Progenitor cell of endocrine pancreas (in vitro differentiated cells): ENCODE measurements around the gene RPRML. TPM values are rescaled to one million over a fixed set of nuclear protein-coding genes. Genes with fewer than 3 reads are reported as not detected.

Source experiments
- DNase-seq: peaks from one replicate; pipeline ENCODE4 v3.0.0; 2021; ENCODE audit warnings: low spot score; ENCODE audit not compliant: unreplicated experiment
- H3K27ac Mint-ChIP-seq: 2 replicates; pipeline ENCODE4 v1.8.0; 2021; ENCODE audit warnings: mild to moderate bottlenecking, moderate library complexity, mixed read lengths
- H3K27me3 Mint-ChIP-seq: 2 replicates; pipeline ENCODE4 v1.8.0; 2021; ENCODE audit warnings: mixed read lengths
- H3K36me3 Mint-ChIP-seq: 2 replicates; pipeline ENCODE4 v1.8.0; 2022; ENCODE audit warnings: mixed read lengths; ENCODE audit not compliant: insufficient read depth
- H3K4me1 Mint-ChIP-seq: 2 replicates; pipeline ENCODE4 v1.8.0; 2021; ENCODE audit warnings: low read depth, mixed read lengths
- H3K4me3 Mint-ChIP-seq: 2 replicates; pipeline ENCODE4 v1.8.0; 2021; ENCODE audit warnings: low read depth, mild to moderate bottlenecking, moderate library complexity, mixed read lengths
- H3K9me3 Mint-ChIP-seq: 2 replicates; pipeline ENCODE4 v1.8.0; 2021; ENCODE audit warnings: low read depth, mixed read lengths
- CTCF ChIP-seq: fragments of 200-600 bp; sonication (generic); IDR thresholded peaks from one replicate; pipeline ENCODE4 v1.5.0; 2021; ENCODE audit warnings: antibody characterized with exemption, mild to moderate bottlenecking; ENCODE audit not compliant: unreplicated experiment
- total RNA-seq: library from RNA; stranded (reverse); gene quantifications from 2 replicates; pipeline ENCODE4 v1.2.1, GENCODE V29; 2021

RPRML gene
- total RNA-seq, 1 donor from 2014 or later: not detected

- no peaks in the 10 kb centered on the region for H3K4me1 Mint-ChIP-seq
- DNase-seq: no peak
- no peak for TF ChIP-seq CTCF
These were observed 28.6 kb downstream of the RPRML start for GRCh38 chr17:46950342-46950996.

GRCh38 chr17:46949291-46950174 lies 29.5 kb downstream of the RPRML start:
- no peaks in the 10 kb centered on the region for H3K9me3 Mint-ChIP-seq
- peak overlapping the region; percentile 22 for H3K27ac Mint-ChIP-seq
- DNase-seq: no peak
- TF ChIP-seq CTCF: no peak
- no peak overlapping the region for H3K4me3 Mint-ChIP-seq
- H3K36me3 Mint-ChIP-seq: no peaks in the 10 kb centered on the region
- H3K27me3 Mint-ChIP-seq: peaks cover 33% of the 10 kb centered on the region
- H3K4me1 Mint-ChIP-seq: peaks cover 4% of the 10 kb centered on the region

More at GRCh38 chr17:46950342-46950996, 28.6 kb downstream of the RPRML start:
- H3K36me3 Mint-ChIP-seq: no peaks in the 10 kb centered on the region
- H3K9me3 Mint-ChIP-seq: no peaks in the 10 kb centered on the region
- H3K27me3 Mint-ChIP-seq: peaks cover 30% of the 10 kb centered on the region
- no peak overlapping the region for H3K4me3 Mint-ChIP-seq
- H3K27ac Mint-ChIP-seq: no peak overlapping the region

- no peak overlapping the region for H3K4me3 Mint-ChIP-seq
- no peak for DNase-seq
- no peak overlapping the region for H3K27ac Mint-ChIP-seq
- no peaks in the 10 kb centered on the region for H3K36me3 Mint-ChIP-seq
- no peaks in the 10 kb centered on the region for H3K9me3 Mint-ChIP-seq
- TF ChIP-seq CTCF: no peak
- peaks cover 7% of the 10 kb centered on the region for H3K4me1 Mint-ChIP-seq
- H3K27me3 Mint-ChIP-seq: peaks cover 33% of the 10 kb centered on the region
These were observed 30.5 kb downstream of the RPRML start for GRCh38 chr17:46948544-46948943.

GRCh38 chr17:46947216-46947615 lies 31.8 kb downstream of the RPRML start:
- Mint-ChIP-seq H3K27ac (peak overlapping the region; percentile 33), H3K4me1 (peaks cover 10% of the 10 kb centered on the region), H3K4me3 (no peak overlapping the region), H3K9me3 (no peaks in the 10 kb centered on the region), H3K36me3 (no peaks in the 10 kb centered on the region), H3K27me3 (peaks cover 27% of the 10 kb centered on the region)
- no peak for TF ChIP-seq CTCF
- DNase-seq: no peak

GRCh38 chr17:46944931-46945330 lies 34.1 kb downstream of the RPRML start:
- H3K9me3 Mint-ChIP-seq: no peaks in the 10 kb centered on the region

More at GRCh38 chr17:46944931-46945330, 34.1 kb downstream of the RPRML start:
- TF ChIP-seq CTCF: no peak
- H3K36me3 Mint-ChIP-seq: peaks cover 5% of the 10 kb centered on the region
- H3K27me3 Mint-ChIP-seq: peaks cover 6% of the 10 kb centered on the region
- H3K27ac Mint-ChIP-seq: no peak overlapping the region
- H3K4me3 Mint-ChIP-seq: no peak overlapping the region
- H3K4me1 Mint-ChIP-seq: peaks cover 10% of the 10 kb centered on the region
- DNase-seq: no peak
